Adrenal gland (tissue), 12 donors: ENCODE measurements around the gene NBAS. TPM values are rescaled to one million over a fixed set of nuclear protein-coding genes. Genes with fewer than 3 reads are reported as not detected.

ENCODE experiments used
- DNase-seq, 7 donors: peaks; one replicate each; pipeline ENCODE4 v3.0.0-alpha.2; 2019 to 2020
- H3K27ac ChIP-seq, 5 donors: fragments of 200-600 bp; sonication (generic) in 4 of 5; 1 replicate in 3 of 5; 2 replicates in 2 of 5; pipeline versions ENCODE4 v1.5.1 to v1.8.0; 2016 to 2020; ENCODE audit warnings: mild to moderate bottlenecking in 1 of 5
- H3K27me3 ChIP-seq: fragments of 200-600 bp; 2 replicates; pipeline ENCODE4 v1.8.0; 2021
- H3K36me3 ChIP-seq, 2 donors: fragments of 200-600 bp; replicated peaks in 1 of 2; 1 replicate in 1 of 2; 2 replicates in 1 of 2; pipeline versions ENCODE4 v1.5.1 to v1.8.0; 2018 to 2022
- H3K4me1 ChIP-seq, 2 donors: fragments of 200-600 bp; replicated peaks in 1 of 2; 1 replicate in 1 of 2; 2 replicates in 1 of 2; pipeline versions ENCODE4 v1.5.1 to v1.8.0; 2018 to 2021
- H3K4me3 ChIP-seq, 4 donors: fragments of 200-600 bp; sonication (generic) in 3 of 4; one replicate each; pipeline ENCODE4 v1.5.1; 2016 to 2018
- H3K9me3 ChIP-seq, 3 donors: fragments of 200-600 bp; sonication (generic) in 1 of 3; replicated peaks in 1 of 3; 1 replicate in 2 of 3; 2 replicates in 1 of 3; pipeline versions ENCODE4 v1.5.1 to v1.8.0; 2016 to 2021
- POLR2A ChIP-seq, 2 donors: fragments of 450-650 bp; IDR thresholded peaks; one replicate each; pipeline ENCODE4 v1.6.1; 2017; ENCODE audit warnings: antibody characterized with exemption in 2 of 2, mild to moderate bottlenecking in 2 of 2, moderate library complexity in 1 of 2
- WGBS, 4 donors: extraction: QIAGEN DNeasy Blood & Tissue Kit in 2 of 4; methylation state at CpG; one replicate each; pipeline versions ENCODE4 v1.1.5 to v1.1.7; 2013 to 2017; 5-methylcytosine and 5-hydroxymethylcytosine counted together
- intact Hi-C, 2 donors: fragments of 100-400 bp; cut with DNase I; formaldehyde crosslinking; loops; one replicate each; pipeline versions ENCODE4 v1.14.1 to v1.15.0; 2022 to 2023
- polyA plus RNA-seq, 3 donors: library from polyadenylated mRNA; stranded (reverse); fragments of 200-250 nt in 2 of 3; fragments of 350-450 nt in 1 of 3; fragmentation: Illumina TruSeq in 1 of 3; extraction: RNeasy Lipid Tissue Mini Kit (QIAGEN cat#74804) in 1 of 3; gene quantifications; one replicate each; pipeline ENCODE4 v1.2.3, GENCODE V29; 2013 to 2014
- total RNA-seq, 9 donors: library from RNA; depleted of rRNA in 4 of 9; stranded (reverse); fragments of >200 nt in 4 of 9; fragments of 120-200 nt in 1 of 9; fragmentation: NEBNext Ultra II Directional in 1 of 9; extraction: Animal tissue kit (Norgen Biotek cat#: 25700) in 1 of 9; gene quantifications; one replicate each; pipeline versions ENCODE4 v1.1.0 to v1.2.4, GENCODE V29; 2013 to 2023
- TF ChIP-seq, protein P1 (sequence below), 6 experiments: fragments of 450-650 bp in 4 of 6; fragments of 200-600 bp in 2 of 6; sonication (generic) in 1 of 6; IDR thresholded peaks; 1 replicate in 5 of 6; 2 replicates in 1 of 6; pipeline versions ENCODE4 v1.5.1 to v1.8.0; 2016 to 2021; ENCODE audit warnings: antibody characterized with exemption in 6 of 6, mild to moderate bottlenecking in 2 of 6, moderate library complexity in 1 of 6
- donor health status: healthy with polysubstance abuse.
- donor health status: Bipolar disorder and iron deficiency.
- donor health status: DM: yes; HTN: yes; CAD: no.
- donor health status: DM: no; HTN: no; CAD: no.
- donor health status: DM: no; HTN: no; CAD: no.
- donor health status: DM: yes; HTN: yes; CAD: no.

NBAS gene
- total and polyA plus RNA-seq, 12 donors: 22.0 to 62.4 (median 46.2) TPM

DNA sequence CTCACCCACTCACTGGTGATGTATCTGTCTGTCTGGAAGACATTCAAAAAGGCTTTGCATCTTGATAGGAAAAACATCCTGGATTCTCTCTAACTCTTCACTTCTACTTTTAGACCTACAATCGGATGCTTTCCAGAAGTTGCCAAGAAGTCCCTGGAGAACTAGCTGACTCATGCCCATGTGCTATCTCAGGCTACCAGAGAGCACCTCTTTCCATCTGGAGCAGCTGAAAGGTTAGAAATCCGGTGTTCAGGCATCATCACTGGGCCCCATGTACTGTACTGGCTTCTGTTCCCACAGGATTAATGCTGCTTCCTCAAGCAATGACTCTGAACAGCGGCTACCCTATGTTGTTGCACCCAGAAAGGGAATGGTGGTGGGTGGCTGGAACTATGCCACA lies 259.0 kb downstream of the NBAS start:
- no peak for DNase-seq
- Histone ChIP-seq H3K36me3 (no peaks in the 10 kb centered on the region), H3K27ac (no peak overlapping the region), H3K9me3 (no peaks in the 10 kb centered on the region), H3K4me3 (no peak overlapping the region), H3K4me1 (no peaks in the 10 kb centered on the region), H3K27me3 (no peaks in the 10 kb centered on the region)
- 81 to 89% (median 89%) methylated on average over 3 of the region's 3 CpGs for WGBS, 4 donors
- intact Hi-C loops: no loop called here
- TF ChIP-seq, protein P1, sequence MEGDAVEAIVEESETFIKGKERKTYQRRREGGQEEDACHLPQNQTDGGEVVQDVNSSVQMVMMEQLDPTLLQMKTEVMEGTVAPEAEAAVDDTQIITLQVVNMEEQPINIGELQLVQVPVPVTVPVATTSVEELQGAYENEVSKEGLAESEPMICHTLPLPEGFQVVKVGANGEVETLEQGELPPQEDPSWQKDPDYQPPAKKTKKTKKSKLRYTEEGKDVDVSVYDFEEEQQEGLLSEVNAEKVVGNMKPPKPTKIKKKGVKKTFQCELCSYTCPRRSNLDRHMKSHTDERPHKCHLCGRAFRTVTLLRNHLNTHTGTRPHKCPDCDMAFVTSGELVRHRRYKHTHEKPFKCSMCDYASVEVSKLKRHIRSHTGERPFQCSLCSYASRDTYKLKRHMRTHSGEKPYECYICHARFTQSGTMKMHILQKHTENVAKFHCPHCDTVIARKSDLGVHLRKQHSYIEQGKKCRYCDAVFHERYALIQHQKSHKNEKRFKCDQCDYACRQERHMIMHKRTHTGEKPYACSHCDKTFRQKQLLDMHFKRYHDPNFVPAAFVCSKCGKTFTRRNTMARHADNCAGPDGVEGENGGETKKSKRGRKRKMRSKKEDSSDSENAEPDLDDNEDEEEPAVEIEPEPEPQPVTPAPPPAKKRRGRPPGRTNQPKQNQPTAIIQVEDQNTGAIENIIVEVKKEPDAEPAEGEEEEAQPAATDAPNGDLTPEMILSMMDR (IDR thresholded peaks at IDR 0.05): no peak
- no peak for TF ChIP-seq POLR2A (IDR thresholded peaks at IDR 0.05)

DNA sequence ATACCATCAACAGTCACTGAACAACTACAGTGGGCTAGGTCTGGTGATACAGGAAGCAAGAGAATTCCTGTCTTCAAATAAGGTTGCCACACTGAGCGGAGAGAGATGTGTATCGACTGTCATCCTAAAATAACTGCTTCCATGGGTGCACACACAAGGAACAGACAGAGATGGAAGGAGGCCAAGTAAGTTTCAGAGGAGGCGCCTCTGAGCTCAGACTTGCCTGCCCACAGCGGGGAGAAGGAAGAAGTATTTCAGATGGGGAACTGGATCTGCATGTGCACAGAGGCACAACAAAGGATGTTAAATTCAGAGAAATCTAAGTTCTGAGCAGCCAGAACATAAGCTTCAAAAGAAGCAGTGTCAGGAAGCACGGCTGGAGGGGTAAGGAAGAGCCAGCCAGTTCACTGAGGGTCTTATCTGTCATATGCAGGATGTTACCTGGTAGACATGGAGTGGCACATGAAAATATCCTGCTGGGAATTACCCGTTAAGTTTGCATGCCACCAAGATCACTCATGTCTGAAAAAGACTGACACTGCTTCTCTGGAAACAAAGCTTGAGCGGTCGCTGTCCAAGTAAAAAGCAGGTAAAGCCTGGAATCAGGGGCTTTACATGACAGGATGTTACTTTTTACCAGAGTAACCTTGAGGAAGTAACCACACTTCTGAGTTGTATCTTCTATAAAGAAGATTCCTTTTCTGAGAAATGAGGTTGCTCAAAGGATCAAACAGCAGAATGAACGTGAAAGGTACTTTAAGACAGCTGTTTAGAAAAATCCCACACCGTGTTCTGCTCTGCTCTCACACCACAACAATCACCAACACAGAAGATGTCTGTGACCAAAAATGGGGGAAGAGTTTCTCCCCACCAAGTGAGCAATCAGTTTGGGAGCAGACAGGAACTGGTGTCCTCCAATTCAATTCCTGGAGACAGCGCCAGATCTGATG lies 260.2 kb downstream of the NBAS start:
- Histone ChIP-seq H3K36me3 (no peaks in the 10 kb centered on the region), H3K9me3 (no peaks in the 10 kb centered on the region), H3K4me1 (no peaks in the 10 kb centered on the region), H3K27ac (no peak overlapping the region), H3K4me3 (no peak overlapping the region), H3K27me3 (no peaks in the 10 kb centered on the region)
- no peak for TF ChIP-seq POLR2A (IDR thresholded peaks at IDR 0.05)
- TF ChIP-seq, protein P1 (IDR thresholded peaks at IDR 0.05): no peak
- DNase-seq: no peak
- intact Hi-C loops: no loop called here
- WGBS, 4 donors: 82 to 93% (median 83%) methylated on average over 11 of the region's 11 CpGs

DNA sequence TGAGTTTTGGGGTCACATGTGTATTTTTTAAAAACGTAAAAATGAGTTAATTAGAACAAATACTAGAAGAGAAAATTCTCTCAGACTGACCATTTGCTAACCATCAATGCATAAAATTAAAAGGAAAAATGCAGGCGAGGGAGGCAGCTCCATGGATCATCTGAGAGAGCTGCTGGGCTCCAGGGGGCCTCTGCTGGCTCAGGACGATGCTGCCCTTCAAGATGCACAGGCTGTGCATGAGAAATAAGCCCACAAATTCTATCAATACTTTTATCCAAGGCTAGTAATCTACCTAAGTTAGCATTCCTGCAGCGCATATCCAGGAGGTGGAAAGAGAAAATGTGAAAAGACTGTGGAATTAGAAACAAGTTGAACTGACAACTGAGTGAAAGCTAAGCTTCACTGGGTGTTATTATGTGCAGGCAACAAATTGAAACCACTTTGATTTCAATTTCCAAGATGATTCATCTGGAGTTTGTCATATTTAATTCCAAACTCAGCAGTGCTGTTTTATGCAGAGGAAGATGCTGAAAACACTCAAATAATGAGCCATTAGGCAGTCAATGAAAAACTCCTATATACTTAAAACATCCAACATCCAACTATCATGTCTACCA lies 261.1 kb downstream of the NBAS start:
- no peaks in the 10 kb centered on the region for H3K36me3 ChIP-seq

DNA sequence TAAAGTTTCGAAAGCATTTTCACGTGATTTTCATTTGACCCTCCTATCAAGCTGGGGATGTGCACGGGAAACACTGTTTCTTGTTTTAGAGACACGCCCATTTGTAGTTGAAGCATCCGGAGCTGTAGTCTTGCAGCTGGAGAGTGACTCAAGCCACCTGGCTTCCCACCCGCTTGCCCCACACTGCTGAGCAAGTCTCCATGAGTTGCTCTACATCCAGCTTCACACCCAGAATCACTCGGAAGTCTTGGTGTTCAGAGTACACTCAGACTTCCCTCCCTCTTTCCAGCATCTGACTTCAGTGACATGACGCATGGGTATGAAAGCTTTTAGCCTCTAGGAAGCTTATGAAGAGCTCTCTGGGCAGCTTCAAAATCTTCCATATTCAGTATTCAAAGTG lies 262.4 kb downstream of the NBAS start:
- Histone ChIP-seq H3K27ac (no peak overlapping the region), H3K9me3 (no peaks in the 10 kb centered on the region), H3K36me3 (no peaks in the 10 kb centered on the region), H3K27me3 (no peaks in the 10 kb centered on the region), H3K4me3 (no peak overlapping the region), H3K4me1 (no peaks in the 10 kb centered on the region)
- DNase-seq: no peak
- no peak for TF ChIP-seq POLR2A (IDR thresholded peaks at IDR 0.05)
- TF ChIP-seq, protein P1 (IDR thresholded peaks at IDR 0.05): no peak
- intact Hi-C loops: no loop called here
- 92 to 95% (median 94%) methylated on average over 8 of the region's 8 CpGs for WGBS, 4 donors

More for the DNA sequence above, 261.1 kb downstream of the NBAS start:
- H3K27ac ChIP-seq: no peak overlapping the region
- no peaks in the 10 kb centered on the region for H3K9me3 ChIP-seq
- intact Hi-C loops: no loop called here
- no peak for TF ChIP-seq POLR2A (IDR thresholded peaks at IDR 0.05)
- TF ChIP-seq, protein P1 (IDR thresholded peaks at IDR 0.05): no peak
- H3K4me1 ChIP-seq: no peaks in the 10 kb centered on the region
- no peak for DNase-seq
- 83 to 93% (median 92%) methylated on average over 4 of the region's 4 CpGs for WGBS, 4 donors
- H3K4me3 ChIP-seq: no peak overlapping the region
- no peaks in the 10 kb centered on the region for H3K27me3 ChIP-seq
